H9 (cell line): ENCODE measurements around the gene GNB1L. TPM values are rescaled to one million over a fixed set of nuclear protein-coding genes. Genes with fewer than 3 reads are reported as not detected.

Experiments used
- DNase-seq: peaks from one replicate; pipeline ENCODE4 v3.0.0-alpha.2; 2017
- H2AFZ ChIP-seq: one replicate; pipeline ENCODE4 v1.6.1; 2013; ENCODE audit warnings: mild to moderate bottlenecking, low read length, control low read depth, moderate library complexity
- H2AK5ac ChIP-seq: 2 replicates; pipeline ENCODE4 v1.6.1; 2013; ENCODE audit warnings: low read length, control low read depth, mixed read lengths; ENCODE audit not compliant: insufficient read length
- H2BK120ac ChIP-seq: one replicate; pipeline ENCODE4 v1.6.1; 2013; ENCODE audit warnings: low read depth, mild to moderate bottlenecking, low read length, control low read depth, inconsistent platforms; ENCODE audit not compliant: poor library complexity, severe bottlenecking
- H2BK12ac ChIP-seq: 2 replicates; pipeline ENCODE4 v1.6.1; 2013; ENCODE audit warnings: low read length, control low read depth, mixed read lengths, low read depth; ENCODE audit not compliant: insufficient read length
- H2BK15ac ChIP-seq: 2 replicates; pipeline ENCODE4 v1.6.1; 2013; ENCODE audit warnings: low read depth, low read length, control low read depth
- H2BK20ac ChIP-seq: one replicate; pipeline ENCODE4 v1.6.1; 2013; ENCODE audit warnings: low read depth, mild to moderate bottlenecking, low read length, control low read depth, inconsistent platforms; ENCODE audit not compliant: poor library complexity, severe bottlenecking
- H2BK5ac ChIP-seq: 2 replicates; pipeline ENCODE4 v1.6.1; 2013; ENCODE audit warnings: low read length, control low read depth, mixed read lengths; ENCODE audit not compliant: insufficient read length
- H3K14ac ChIP-seq: 2 replicates; pipeline ENCODE4 v1.6.1; 2013; ENCODE audit warnings: low read length, control low read depth; ENCODE audit not compliant: insufficient read depth
- H3K18ac ChIP-seq: 2 replicates; pipeline ENCODE4 v1.6.1; 2013; ENCODE audit warnings: low read depth, mild to moderate bottlenecking, mixed read lengths, low read length, control low read depth; ENCODE audit not compliant: insufficient read length
- H3K23ac ChIP-seq: 2 replicates; pipeline ENCODE4 v1.6.1; 2013; ENCODE audit warnings: low read length, control low read depth, mixed read lengths, low read depth; ENCODE audit not compliant: insufficient read length
- H3K23me2 ChIP-seq: 2 replicates; pipeline ENCODE4 v1.6.1; 2013; ENCODE audit warnings: low read depth, mild to moderate bottlenecking, mixed read lengths, low read length, control low read depth; ENCODE audit not compliant: insufficient read length, poor library complexity, severe bottlenecking
- H3K27ac ChIP-seq: 2 replicates; pipeline ENCODE4 v1.5.1; 2013; ENCODE audit warnings: low read length, control low read depth, mixed read lengths, low read depth; ENCODE audit not compliant: insufficient read length
- H3K27me3 ChIP-seq: 2 replicates; pipeline ENCODE4 v1.6.1; 2013; ENCODE audit warnings: low read length, control low read depth, inconsistent platforms; ENCODE audit not compliant: insufficient read depth
- H3K4ac ChIP-seq: 2 replicates; pipeline ENCODE4 v1.6.1; 2013; ENCODE audit warnings: low read depth, mild to moderate bottlenecking, control low read depth, inconsistent platforms, low read length, moderate library complexity
- H3K4me1 ChIP-seq: 2 replicates; pipeline ENCODE4 v1.6.1; 2013; ENCODE audit warnings: low read length, control low read depth, inconsistent platforms; ENCODE audit not compliant: insufficient read depth
- H3K4me2 ChIP-seq: 2 replicates; pipeline ENCODE4 v1.6.1; 2013; ENCODE audit warnings: low read length, control low read depth, mixed read lengths; ENCODE audit not compliant: insufficient read length, insufficient read depth
- H3K56ac ChIP-seq: 2 replicates; pipeline ENCODE4 v1.6.1; 2013; ENCODE audit warnings: low read depth, mild to moderate bottlenecking, mixed read lengths, low read length, control low read depth; ENCODE audit not compliant: insufficient read length
- H3K79me1 ChIP-seq: 2 replicates; pipeline ENCODE4 v1.6.1; 2013; ENCODE audit warnings: low read depth, mild to moderate bottlenecking, moderate library complexity, low read length, control low read depth, inconsistent platforms; ENCODE audit not compliant: insufficient read depth, poor library complexity, severe bottlenecking
- H3K79me2 ChIP-seq: 2 replicates; pipeline ENCODE4 v1.6.1; 2013; ENCODE audit warnings: low read length, control low read depth, inconsistent platforms; ENCODE audit not compliant: insufficient read depth
- H3K9ac ChIP-seq: 2 replicates; pipeline ENCODE4 v1.6.1; 2013; ENCODE audit warnings: low read length, control low read depth, mixed read lengths; ENCODE audit not compliant: insufficient read length; ENCODE audit errors: extremely low read depth
- H3K9me3 ChIP-seq: one replicate; pipeline ENCODE4 v1.6.1; 2013; ENCODE audit warnings: low read depth, low read length, inconsistent platforms; ENCODE audit not compliant: control insufficient read depth
- H3T11ph ChIP-seq: one replicate; pipeline ENCODE4 v1.6.1; 2013; ENCODE audit warnings: mild to moderate bottlenecking, low read length, control low read depth, inconsistent platforms
- H4K20me1 ChIP-seq: one replicate; pipeline ENCODE4 v1.6.1; 2013; ENCODE audit not compliant: control insufficient read depth, insufficient read length, insufficient read depth
- H4K5ac ChIP-seq: 2 replicates; pipeline ENCODE4 v1.6.1; 2013; ENCODE audit warnings: low read depth, mild to moderate bottlenecking, mixed read lengths, low read length, control low read depth; ENCODE audit not compliant: insufficient read length
- H4K8ac ChIP-seq: replicated peaks from 2 replicates; pipeline ENCODE4 v1.6.1; 2013; ENCODE audit warnings: low read length, control low read depth, mixed read lengths, low read depth; ENCODE audit not compliant: insufficient read length
- H4K91ac ChIP-seq: 2 replicates; pipeline ENCODE4 v1.6.1; 2013; ENCODE audit warnings: low read depth, mild to moderate bottlenecking, moderate library complexity, mixed read lengths, low read length, control low read depth; ENCODE audit not compliant: insufficient read length
- H3K27ac Mint-ChIP-seq, 3 experiments: 2 replicates in 2 of 3; 3 replicates in 1 of 3; pipeline ENCODE4 v1.8.0; 2020 to 2021; ENCODE audit warnings: mixed read lengths in 3 of 3, mild to moderate bottlenecking in 1 of 3, moderate library complexity in 1 of 3
- H3K27me3 Mint-ChIP-seq: 2 replicates; pipeline ENCODE4 v1.8.0; 2021; ENCODE audit warnings: low read depth, mild to moderate bottlenecking, moderate library complexity, mixed read lengths
- H3K36me3 Mint-ChIP-seq, 3 experiments: 2 replicates in 2 of 3; 3 replicates in 1 of 3; pipeline ENCODE4 v1.8.0; 2020 to 2021; ENCODE audit warnings: low read depth in 3 of 3, mixed read lengths in 3 of 3; ENCODE audit not compliant: insufficient read depth in 1 of 3
- H3K4me1 Mint-ChIP-seq, 2 experiments: 2 replicates each; pipeline ENCODE4 v1.8.0; 2020; ENCODE audit warnings: mixed read lengths in 2 of 2
- H3K4me3 Mint-ChIP-seq, 2 experiments: 2 replicates in 1 of 2; 3 replicates in 1 of 2; pipeline ENCODE4 v1.8.0; 2020 to 2021; ENCODE audit warnings: mild to moderate bottlenecking in 2 of 2, mixed read lengths in 2 of 2, moderate library complexity in 1 of 2
- H3K9me3 Mint-ChIP-seq, 2 experiments: 2 replicates in 1 of 2; 3 replicates in 1 of 2; pipeline ENCODE4 v1.8.0; 2020; ENCODE audit warnings: mild to moderate bottlenecking in 2 of 2, mixed read lengths in 2 of 2, moderate library complexity in 1 of 2
- CTCF ChIP-seq: fragments of 200-600 bp; sonication (generic); conservative IDR thresholded peaks from 3 replicates; pipeline ENCODE4 v1.8.0; 2021; ENCODE audit warnings: antibody characterized with exemption, mild to moderate bottlenecking
- WGBS: extraction: QIAGEN DNeasy Blood & Tissue Kit; methylation state at CpG from one replicate; pipeline ENCODE4 v1.1.7; 2013; ENCODE audit warnings: missing lambda C conversion rate, low lambda C conversion rate, mixed read lengths; ENCODE audit not compliant: insufficient read length; ENCODE audit errors: extremely low coverage; 5-methylcytosine and 5-hydroxymethylcytosine counted together
- total RNA-seq: library from RNA; stranded (reverse); gene quantifications from 2 replicates; pipeline ENCODE4 v1.2.1, GENCODE V29; 2021

The GNB1L gene
- total RNA-seq, 1 experiment from 2014 or later, result 22.4 TPM

DNA sequence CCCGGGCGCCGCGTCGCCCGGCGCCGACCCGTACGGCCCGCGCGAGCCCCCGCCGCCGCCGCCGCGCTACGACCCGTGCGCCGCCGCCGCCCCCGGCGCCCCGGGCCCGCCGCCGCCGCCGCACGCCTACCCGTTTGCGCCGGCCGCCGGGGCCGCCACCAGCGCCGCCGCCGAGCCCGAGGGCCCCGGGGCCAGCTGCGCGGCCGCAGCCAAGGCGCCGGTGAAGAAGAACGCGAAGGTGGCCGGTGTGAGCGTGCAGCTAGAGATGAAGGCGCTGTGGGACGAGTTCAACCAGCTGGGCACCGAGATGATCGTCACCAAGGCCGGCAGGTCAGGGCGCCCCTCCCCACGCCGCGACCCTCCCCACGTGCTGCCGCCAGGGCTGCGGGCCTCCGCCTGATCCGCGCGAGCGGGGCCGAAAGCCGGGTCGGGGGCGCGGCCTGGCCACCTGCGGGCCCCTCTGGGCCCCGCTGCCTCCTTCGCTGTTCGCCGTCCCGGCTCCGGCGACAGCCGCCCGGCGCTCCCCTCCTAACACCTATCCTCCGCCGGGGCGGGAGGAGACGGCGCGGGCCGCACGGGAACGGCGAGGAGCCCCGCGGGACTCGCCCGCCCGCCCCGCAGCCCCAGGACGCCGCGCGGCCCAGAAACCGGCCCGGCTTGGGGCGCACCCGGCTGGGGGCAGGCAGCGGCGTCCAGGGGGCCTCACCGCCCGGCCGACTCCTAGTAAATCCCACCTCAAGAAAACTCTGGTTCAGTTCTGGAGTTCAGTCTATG, 93.5 kb downstream of the GNB1L start:
- Histone ChIP-seq H4K5ac (no peak overlapping the region), H2AK5ac (no peak overlapping the region), H3K23ac (no peak overlapping the region), H3T11ph (no peak overlapping the region), H3K56ac (no peak overlapping the region), H3K27me3 (peaks cover 82% of the 10 kb centered on the region), H2BK20ac (no peak overlapping the region), H2BK120ac (no peak overlapping the region), H2BK5ac (no peak overlapping the region), H4K20me1 (peaks cover 3% of the 10 kb centered on the region), H2BK12ac (no peak overlapping the region), H3K9me3 (no peaks in the 10 kb centered on the region), H4K8ac (no peak overlapping the region), H3K79me1 (no peaks in the 10 kb centered on the region), H4K91ac (no peak overlapping the region), H3K18ac (no peak overlapping the region), H3K23me2 (no peaks in the 10 kb centered on the region), H3K27ac (no peak overlapping the region), H3K9ac (no peak overlapping the region), H2AFZ (no peak overlapping the region), H3K4ac (no peak overlapping the region), H3K4me1 (no peaks in the 10 kb centered on the region; the same call in 1 of the 2 replicates), H3K79me2 (no peaks in the 10 kb centered on the region), H3K4me2 (peak overlapping the region; percentile 7), H3K14ac (no peak overlapping the region), H2BK15ac (no peak overlapping the region)
- Mint-ChIP-seq H3K27me3 (peaks cover 87% of the 10 kb centered on the region), H3K4me3 (peak overlapping the region; percentile 35 to 71), H3K4me1 (peaks cover 22 to 50% of the 10 kb centered on the region in 2 experiments), H3K27ac (no peak overlapping the region), H3K9me3 (peaks cover 8 to 13% of the 10 kb centered on the region in 2 experiments; a peak in 4 of 5 replicates), H3K36me3 (peaks cover 0 to 3% (median 0%) of the 10 kb centered on the region in 3 experiments; a peak in 2 of 7 replicates)
- no peak for TF ChIP-seq CTCF
- peak; percentile 32 for DNase-seq
- WGBS, result no CpG with 5 or more reads among the region's 117 CpGs
